H9 (cell line): Measurements from ENCODE around the gene LPXN. TPM values are rescaled to one million over a fixed set of nuclear protein-coding genes. Genes with fewer than 3 reads are reported as not detected.

Experiments used
- DNase-seq: peaks from one replicate; pipeline ENCODE4 v3.0.0-alpha.2; 2017
- H2AFZ ChIP-seq: one replicate; pipeline ENCODE4 v1.6.1; 2013; ENCODE audit warnings: mild to moderate bottlenecking, low read length, control low read depth, moderate library complexity
- H2AK5ac ChIP-seq: 2 replicates; pipeline ENCODE4 v1.6.1; 2013; ENCODE audit warnings: low read length, control low read depth, mixed read lengths; ENCODE audit not compliant: insufficient read length
- H2BK120ac ChIP-seq: one replicate; pipeline ENCODE4 v1.6.1; 2013; ENCODE audit warnings: low read depth, mild to moderate bottlenecking, low read length, control low read depth, inconsistent platforms; ENCODE audit not compliant: poor library complexity, severe bottlenecking
- H2BK12ac ChIP-seq: 2 replicates; pipeline ENCODE4 v1.6.1; 2013; ENCODE audit warnings: low read length, control low read depth, mixed read lengths, low read depth; ENCODE audit not compliant: insufficient read length
- H2BK15ac ChIP-seq: 2 replicates; pipeline ENCODE4 v1.6.1; 2013; ENCODE audit warnings: low read depth, low read length, control low read depth
- H2BK20ac ChIP-seq: one replicate; pipeline ENCODE4 v1.6.1; 2013; ENCODE audit warnings: low read depth, mild to moderate bottlenecking, low read length, control low read depth, inconsistent platforms; ENCODE audit not compliant: poor library complexity, severe bottlenecking
- H2BK5ac ChIP-seq: 2 replicates; pipeline ENCODE4 v1.6.1; 2013; ENCODE audit warnings: low read length, control low read depth, mixed read lengths; ENCODE audit not compliant: insufficient read length
- H3K14ac ChIP-seq: 2 replicates; pipeline ENCODE4 v1.6.1; 2013; ENCODE audit warnings: low read length, control low read depth; ENCODE audit not compliant: insufficient read depth
- H3K18ac ChIP-seq: 2 replicates; pipeline ENCODE4 v1.6.1; 2013; ENCODE audit warnings: low read depth, mild to moderate bottlenecking, mixed read lengths, low read length, control low read depth; ENCODE audit not compliant: insufficient read length
- H3K23ac ChIP-seq: 2 replicates; pipeline ENCODE4 v1.6.1; 2013; ENCODE audit warnings: low read length, control low read depth, mixed read lengths, low read depth; ENCODE audit not compliant: insufficient read length
- H3K23me2 ChIP-seq: 2 replicates; pipeline ENCODE4 v1.6.1; 2013; ENCODE audit warnings: low read depth, mild to moderate bottlenecking, mixed read lengths, low read length, control low read depth; ENCODE audit not compliant: insufficient read length, poor library complexity, severe bottlenecking
- H3K27ac ChIP-seq: 2 replicates; pipeline ENCODE4 v1.5.1; 2013; ENCODE audit warnings: low read length, control low read depth, mixed read lengths, low read depth; ENCODE audit not compliant: insufficient read length
- H3K27me3 ChIP-seq: 2 replicates; pipeline ENCODE4 v1.6.1; 2013; ENCODE audit warnings: low read length, control low read depth, inconsistent platforms; ENCODE audit not compliant: insufficient read depth
- H3K4ac ChIP-seq: 2 replicates; pipeline ENCODE4 v1.6.1; 2013; ENCODE audit warnings: low read depth, mild to moderate bottlenecking, control low read depth, inconsistent platforms, low read length, moderate library complexity
- H3K4me1 ChIP-seq: 2 replicates; pipeline ENCODE4 v1.6.1; 2013; ENCODE audit warnings: low read length, control low read depth, inconsistent platforms; ENCODE audit not compliant: insufficient read depth
- H3K4me2 ChIP-seq: 2 replicates; pipeline ENCODE4 v1.6.1; 2013; ENCODE audit warnings: low read length, control low read depth, mixed read lengths; ENCODE audit not compliant: insufficient read length, insufficient read depth
- H3K56ac ChIP-seq: 2 replicates; pipeline ENCODE4 v1.6.1; 2013; ENCODE audit warnings: low read depth, mild to moderate bottlenecking, mixed read lengths, low read length, control low read depth; ENCODE audit not compliant: insufficient read length
- H3K79me1 ChIP-seq: 2 replicates; pipeline ENCODE4 v1.6.1; 2013; ENCODE audit warnings: low read depth, mild to moderate bottlenecking, moderate library complexity, low read length, control low read depth, inconsistent platforms; ENCODE audit not compliant: insufficient read depth, poor library complexity, severe bottlenecking
- H3K79me2 ChIP-seq: 2 replicates; pipeline ENCODE4 v1.6.1; 2013; ENCODE audit warnings: low read length, control low read depth, inconsistent platforms; ENCODE audit not compliant: insufficient read depth
- H3K9ac ChIP-seq: 2 replicates; pipeline ENCODE4 v1.6.1; 2013; ENCODE audit warnings: low read length, control low read depth, mixed read lengths; ENCODE audit not compliant: insufficient read length; ENCODE audit errors: extremely low read depth
- H3K9me3 ChIP-seq: one replicate; pipeline ENCODE4 v1.6.1; 2013; ENCODE audit warnings: low read depth, low read length, inconsistent platforms; ENCODE audit not compliant: control insufficient read depth
- H3T11ph ChIP-seq: one replicate; pipeline ENCODE4 v1.6.1; 2013; ENCODE audit warnings: mild to moderate bottlenecking, low read length, control low read depth, inconsistent platforms
- H4K20me1 ChIP-seq: one replicate; pipeline ENCODE4 v1.6.1; 2013; ENCODE audit not compliant: control insufficient read depth, insufficient read length, insufficient read depth
- H4K5ac ChIP-seq: 2 replicates; pipeline ENCODE4 v1.6.1; 2013; ENCODE audit warnings: low read depth, mild to moderate bottlenecking, mixed read lengths, low read length, control low read depth; ENCODE audit not compliant: insufficient read length
- H4K8ac ChIP-seq: replicated peaks from 2 replicates; pipeline ENCODE4 v1.6.1; 2013; ENCODE audit warnings: low read length, control low read depth, mixed read lengths, low read depth; ENCODE audit not compliant: insufficient read length
- H4K91ac ChIP-seq: 2 replicates; pipeline ENCODE4 v1.6.1; 2013; ENCODE audit warnings: low read depth, mild to moderate bottlenecking, moderate library complexity, mixed read lengths, low read length, control low read depth; ENCODE audit not compliant: insufficient read length
- H3K27ac Mint-ChIP-seq, 3 experiments: 2 replicates in 2 of 3; 3 replicates in 1 of 3; pipeline ENCODE4 v1.8.0; 2020 to 2021; ENCODE audit warnings: mixed read lengths in 3 of 3, mild to moderate bottlenecking in 1 of 3, moderate library complexity in 1 of 3
- H3K27me3 Mint-ChIP-seq: 2 replicates; pipeline ENCODE4 v1.8.0; 2021; ENCODE audit warnings: low read depth, mild to moderate bottlenecking, moderate library complexity, mixed read lengths
- H3K36me3 Mint-ChIP-seq, 3 experiments: 2 replicates in 2 of 3; 3 replicates in 1 of 3; pipeline ENCODE4 v1.8.0; 2020 to 2021; ENCODE audit warnings: low read depth in 3 of 3, mixed read lengths in 3 of 3; ENCODE audit not compliant: insufficient read depth in 1 of 3
- H3K4me1 Mint-ChIP-seq, 2 experiments: 2 replicates each; pipeline ENCODE4 v1.8.0; 2020; ENCODE audit warnings: mixed read lengths in 2 of 2
- H3K4me3 Mint-ChIP-seq, 2 experiments: 2 replicates in 1 of 2; 3 replicates in 1 of 2; pipeline ENCODE4 v1.8.0; 2020 to 2021; ENCODE audit warnings: mild to moderate bottlenecking in 2 of 2, mixed read lengths in 2 of 2, moderate library complexity in 1 of 2
- H3K9me3 Mint-ChIP-seq, 2 experiments: 2 replicates in 1 of 2; 3 replicates in 1 of 2; pipeline ENCODE4 v1.8.0; 2020; ENCODE audit warnings: mild to moderate bottlenecking in 2 of 2, mixed read lengths in 2 of 2, moderate library complexity in 1 of 2
- WGBS: extraction: QIAGEN DNeasy Blood & Tissue Kit; methylation state at CpG from one replicate; pipeline ENCODE4 v1.1.7; 2013; ENCODE audit warnings: missing lambda C conversion rate, low lambda C conversion rate, mixed read lengths; ENCODE audit not compliant: insufficient read length; ENCODE audit errors: extremely low coverage; 5-methylcytosine and 5-hydroxymethylcytosine counted together
- total RNA-seq: library from RNA; stranded (reverse); gene quantifications from 2 replicates; pipeline ENCODE4 v1.2.1, GENCODE V29; 2021
- TF ChIP-seq, protein P1 (sequence below): fragments of 200-600 bp; sonication (generic); conservative IDR thresholded peaks from 3 replicates; pipeline ENCODE4 v1.8.0; 2021; ENCODE audit warnings: antibody characterized with exemption, mild to moderate bottlenecking

LPXN gene
- total RNA-seq, 1 experiment from 2014 or later: 1.4 TPM

DNA sequence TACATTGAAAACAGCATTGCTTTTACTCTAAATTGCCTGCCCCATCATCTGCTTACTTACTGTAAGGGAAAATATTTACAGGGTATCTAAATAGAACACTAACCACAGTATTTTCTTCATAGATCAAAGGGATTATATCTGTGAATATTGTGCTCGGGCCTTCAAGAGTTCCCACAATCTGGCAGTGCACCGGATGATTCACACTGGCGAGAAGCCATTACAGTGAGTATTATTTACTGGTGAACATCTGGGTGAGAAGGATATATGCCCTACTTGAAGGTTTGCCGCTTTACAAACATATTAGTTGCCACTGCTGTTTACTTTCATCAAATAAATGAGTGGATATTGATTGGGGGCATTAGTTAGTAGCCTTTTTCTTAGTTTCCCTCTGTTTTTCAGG, 40.9 kb upstream of the LPXN start:
- Mint-ChIP-seq H3K36me3 (peaks cover 52 to 83% (median 80%) of the 10 kb centered on the region in 3 experiments; a peak in 6 of 7 replicates), H3K27me3 (no peaks in the 10 kb centered on the region), H3K4me3 (no peak overlapping the region), H3K9me3 (no peaks in the 10 kb centered on the region; a peak in 1 of 5 replicates), H3K4me1 (no peaks in the 10 kb centered on the region), H3K27ac (no peak overlapping the region)
- Histone ChIP-seq H2BK12ac (no peak overlapping the region), H3K4me1 (no peaks in the 10 kb centered on the region), H3K4ac (no peak overlapping the region), H3K79me1 (no peaks in the 10 kb centered on the region), H4K91ac (no peak overlapping the region), H3K14ac (no peak overlapping the region), H4K20me1 (no peaks in the 10 kb centered on the region), H4K5ac (no peak overlapping the region), H3K4me2 (no peak overlapping the region), H2AFZ (no peak overlapping the region), H3K27me3 (no peaks in the 10 kb centered on the region; the same call in 1 of the 2 replicates), H3K23me2 (no peaks in the 10 kb centered on the region), H4K8ac (no peak overlapping the region), H3K18ac (no peak overlapping the region), H3K23ac (no peak overlapping the region), H3K79me2 (no peaks in the 10 kb centered on the region), H3K56ac (no peak overlapping the region), H2BK20ac (no peak overlapping the region), H3K27ac (no peak overlapping the region), H3T11ph (no peak overlapping the region), H2BK5ac (no peak overlapping the region), H2BK15ac (no peak overlapping the region), H2BK120ac (no peak overlapping the region), H2AK5ac (no peak overlapping the region), H3K9me3 (no peaks in the 10 kb centered on the region), H3K9ac (no peak overlapping the region)
- TF ChIP-seq, protein P1, sequence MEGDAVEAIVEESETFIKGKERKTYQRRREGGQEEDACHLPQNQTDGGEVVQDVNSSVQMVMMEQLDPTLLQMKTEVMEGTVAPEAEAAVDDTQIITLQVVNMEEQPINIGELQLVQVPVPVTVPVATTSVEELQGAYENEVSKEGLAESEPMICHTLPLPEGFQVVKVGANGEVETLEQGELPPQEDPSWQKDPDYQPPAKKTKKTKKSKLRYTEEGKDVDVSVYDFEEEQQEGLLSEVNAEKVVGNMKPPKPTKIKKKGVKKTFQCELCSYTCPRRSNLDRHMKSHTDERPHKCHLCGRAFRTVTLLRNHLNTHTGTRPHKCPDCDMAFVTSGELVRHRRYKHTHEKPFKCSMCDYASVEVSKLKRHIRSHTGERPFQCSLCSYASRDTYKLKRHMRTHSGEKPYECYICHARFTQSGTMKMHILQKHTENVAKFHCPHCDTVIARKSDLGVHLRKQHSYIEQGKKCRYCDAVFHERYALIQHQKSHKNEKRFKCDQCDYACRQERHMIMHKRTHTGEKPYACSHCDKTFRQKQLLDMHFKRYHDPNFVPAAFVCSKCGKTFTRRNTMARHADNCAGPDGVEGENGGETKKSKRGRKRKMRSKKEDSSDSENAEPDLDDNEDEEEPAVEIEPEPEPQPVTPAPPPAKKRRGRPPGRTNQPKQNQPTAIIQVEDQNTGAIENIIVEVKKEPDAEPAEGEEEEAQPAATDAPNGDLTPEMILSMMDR: no peak
- no CpG with 5 or more reads among the region's 4 CpGs for WGBS
- DNase-seq: no peak
